Aorta (tissue), 5 donors: ENCODE measurements around the gene DDX4. TPM values are rescaled to one million over a fixed set of nuclear protein-coding genes. Genes with fewer than 3 reads are reported as not detected.
"Not testable (repeated sequence)": the region's sequence is repeated elsewhere in the genome, so short reads cannot be mapped to it uniquely, and the experiment has no call there.

Experiments used
- ATAC-seq: fragments of 200-7000 bp; cut with Tn5 transposase; one replicate; pipeline ENCODE4 v1.9.1; 2022; ENCODE audit warnings: moderate library complexity; ENCODE audit not compliant: low FRiP score
- DNase-seq, 2 donors: peaks; one replicate each; pipeline ENCODE4 v3.0.0-alpha.2; 2020
- H3K27ac ChIP-seq, 2 donors: one replicate each; pipeline ENCODE4 v1.5.1; 2013; ENCODE audit warnings: low read length in 2 of 2, mild to moderate bottlenecking in 2 of 2, moderate library complexity in 2 of 2, control low read depth in 1 of 2, inconsistent platforms in 1 of 2, low read depth in 1 of 2
- H3K27me3 ChIP-seq, 2 donors: one replicate each; pipeline ENCODE4 v1.6.1; 2013; ENCODE audit warnings: control low read depth in 1 of 2, low read length in 1 of 2, mild to moderate bottlenecking in 1 of 2, moderate library complexity in 1 of 2; ENCODE audit not compliant: insufficient read depth in 2 of 2, control insufficient read depth in 1 of 2
- H3K36me3 ChIP-seq, 2 donors: one replicate each; pipeline ENCODE4 v1.6.1; 2013; ENCODE audit warnings: control low read depth in 1 of 2, low read length in 1 of 2, mild to moderate bottlenecking in 1 of 2; ENCODE audit not compliant: insufficient read depth in 2 of 2, control insufficient read depth in 1 of 2
- H3K4me1 ChIP-seq, 2 donors: one replicate each; pipeline ENCODE4 v1.6.1; 2013; ENCODE audit warnings: low read length in 2 of 2, control low read depth in 1 of 2, mild to moderate bottlenecking in 1 of 2, moderate library complexity in 1 of 2; ENCODE audit not compliant: insufficient read depth in 2 of 2, control insufficient read depth in 1 of 2
- H3K4me3 ChIP-seq, 2 donors: one replicate each; pipeline ENCODE4 v1.5.1; 2013; ENCODE audit warnings: low read length in 2 of 2, control low read depth in 1 of 2, mild to moderate bottlenecking in 1 of 2
- H3K9me3 ChIP-seq: one replicate; pipeline ENCODE4 v1.6.1; 2013; ENCODE audit warnings: mild to moderate bottlenecking, low read length; ENCODE audit not compliant: control insufficient read depth
- WGBS, 2 donors: extraction: QIAGEN DNeasy Blood & Tissue Kit; methylation state at CpG; one replicate each; pipeline ENCODE4 v1.1.7; 2013; 5-methylcytosine and 5-hydroxymethylcytosine counted together
- intact Hi-C, 2 donors: fragments of 100-400 bp; cut with DNase I; formaldehyde crosslinking; loops; one replicate each; pipeline versions ENCODE4 v1.14.2 to v1.15.0; 2022
- long read RNA-seq, 2 donors: library from polyadenylated mRNA; unstranded; transcript quantifications; one replicate each; pipeline ENCODE4 v2.0.0, GENCODE V29; 2020 to 2021
- polyA plus RNA-seq, 2 donors: library from polyadenylated mRNA; stranded (reverse); fragments of 200-250 nt; gene quantifications; one replicate each; pipeline ENCODE4 v1.2.3, GENCODE V29; 2013
- total RNA-seq, 2 donors: library from RNA; stranded (reverse); fragmentation: NEBNext Ultra II Directional; extraction: Animal tissue kit (Norgen Biotek cat#: 25700); gene quantifications; one replicate each; pipeline ENCODE4 v1.2.1, GENCODE V29; 2021
- donor health status: healthy with polysubstance abuse.
- donor health status: Bipolar disorder and iron deficiency.
- donor health status: DM: no; HTN: no; CAD: no.
- donor health status: DM: no; HTN: no; CAD: no.
- donor health status: DM: yes; HTN: yes; CAD: no.

DDX4 gene
- total RNA-seq (not detected), polyA plus RNA-seq (not detected)
- long read RNA-seq, donor 1: 0 reads
- long read RNA-seq, donor 2: 0 reads

GRCh38 chr5:55737793-55738192, at the start of gene DDX4:
Gene DDX4, plus strand, starts transcription at chr5:55738061. Its CDS starts 903 bp downstream, at chr5:55738964.
- intact Hi-C loops: no loop called here
- H3K36me3 ChIP-seq: no peaks in the 10 kb centered on the region
- no peak within 1 kb of the TSS for H3K4me3 ChIP-seq
- no peaks in the 10 kb centered on the region for H3K4me1 ChIP-seq
- no peak within 1 kb of the TSS for H3K27ac ChIP-seq
- no peak for DNase-seq
- no peak for ATAC-seq
- no peaks in the 10 kb centered on the region for H3K27me3 ChIP-seq
- WGBS, 2 donors: 97% methylated on average over 31 of the region's 31 CpGs
- H3K9me3 ChIP-seq: no peaks in the 10 kb centered on the region

GRCh38 chr5:55691265-55692105, 46.4 kb upstream of the DDX4 start:
- WGBS, 2 donors: 8 to 19% methylated on average over 2 of the region's 2 CpGs
- Histone ChIP-seq H3K4me1 (no peaks in the 10 kb centered on the region), H3K27me3 (no peaks in the 10 kb centered on the region), H3K36me3 (no peaks in the 10 kb centered on the region), H3K27ac (no peak overlapping the region), H3K4me3 (peak overlapping the region in 1 of 2 donors; percentile 8), H3K9me3 (no peaks in the 10 kb centered on the region)
- ATAC-seq (peak; percentile 85), DNase-seq (no peak)
- intact Hi-C loops: loop anchor here (2.0 to 5.0 kb wide), 4 partner anchors 283 to 364 kb away; no protein-coding TSS in a partner anchor

GRCh38 chr5:55692106-55692417, 45.8 kb upstream of the DDX4 start:
- no peak for DNase-seq
- no peak for ATAC-seq
- Histone ChIP-seq H3K4me3 (no peak overlapping the region), H3K27me3 (no peaks in the 10 kb centered on the region), H3K27ac (no peak overlapping the region), H3K36me3 (no peaks in the 10 kb centered on the region), H3K9me3 (no peaks in the 10 kb centered on the region), H3K4me1 (no peaks in the 10 kb centered on the region)
- intact Hi-C loops: loop anchor here (5.0 kb wide), 2 partner anchors 350 to 365 kb away; no protein-coding TSS in a partner anchor
- 62 to 63% methylated on average over 2 of the region's 2 CpGs for WGBS, 2 donors

- DNase-seq (no peak), ATAC-seq (no peak)
- H3K27me3 ChIP-seq: no peaks in the 10 kb centered on the region
- no peaks in the 10 kb centered on the region for H3K9me3 ChIP-seq
- H3K4me3 ChIP-seq: no peak overlapping the region
- H3K27ac ChIP-seq: no peak overlapping the region
- H3K36me3 ChIP-seq: no peaks in the 10 kb centered on the region
- intact Hi-C loops: loop anchor here (5.0 kb wide), 2 partner anchors 350 to 365 kb away; no protein-coding TSS in a partner anchor
- WGBS, 2 donors: 53 to 64% methylated on average over 1 of the region's 1 CpG
- H3K4me1 ChIP-seq: no peaks in the 10 kb centered on the region
These were observed 45.4 kb upstream of the DDX4 start for GRCh38 chr5:55692509-55692908.

GRCh38 chr5:55694152-55694830, 43.6 kb upstream of the DDX4 start:
- H3K36me3 ChIP-seq: no peaks in the 10 kb centered on the region
- H3K4me3 ChIP-seq: no peak overlapping the region
- 61 to 62% methylated on average over 3 of the region's 3 CpGs for WGBS, 2 donors
- H3K27ac ChIP-seq: no peak overlapping the region
- no peak for ATAC-seq
- intact Hi-C loops: loop anchor here (5.0 kb wide), 2 partner anchors 352 to 367 kb away; no protein-coding TSS in a partner anchor
- H3K27me3 ChIP-seq: no peaks in the 10 kb centered on the region
- no peak for DNase-seq
- H3K4me1 ChIP-seq: no peaks in the 10 kb centered on the region
- no peaks in the 10 kb centered on the region for H3K9me3 ChIP-seq

GRCh38 chr5:55696704-55697103, 41.2 kb upstream of the DDX4 start:
- 94 to 96% methylated on average over 18 to 31 of the region's 31 CpGs for WGBS, 2 donors
- intact Hi-C loops, DNase-seq, H3K27ac ChIP-seq, ATAC-seq, H3K27me3 ChIP-seq, H3K4me1 ChIP-seq, H3K36me3 ChIP-seq, H3K9me3 ChIP-seq, H3K4me3 ChIP-seq: not testable (repeated sequence)

GRCh38 chr5:55699041-55699688, 38.7 kb upstream of the DDX4 start:
- no peaks in the 10 kb centered on the region for H3K9me3 ChIP-seq
- 65 to 75% methylated on average over 3 of the region's 3 CpGs for WGBS, 2 donors
- no peak overlapping the region for H3K4me3 ChIP-seq
- H3K27ac ChIP-seq: no peak overlapping the region
- no peaks in the 10 kb centered on the region for H3K4me1 ChIP-seq
- no peaks in the 10 kb centered on the region for H3K36me3 ChIP-seq
- DNase-seq (no peak), ATAC-seq (no peak)
- intact Hi-C loops: no loop called here
- H3K27me3 ChIP-seq: no peaks in the 10 kb centered on the region

GRCh38 chr5:55700745-55701144, 37.1 kb upstream of the DDX4 start:
- H3K4me3 ChIP-seq: no peak overlapping the region
- no peaks in the 10 kb centered on the region for H3K9me3 ChIP-seq
- ATAC-seq (no peak), DNase-seq (no peak)
- no peaks in the 10 kb centered on the region for H3K4me1 ChIP-seq
- no peak overlapping the region for H3K27ac ChIP-seq
- H3K36me3 ChIP-seq: no peaks in the 10 kb centered on the region
- WGBS, 2 donors: 80 to 95% methylated on average over 2 of the region's 2 CpGs
- intact Hi-C loops: no loop called here
- H3K27me3 ChIP-seq: no peaks in the 10 kb centered on the region
